ENCODE measurements around the gene SLC9A9. TPM values are rescaled to one million over a fixed set of nuclear protein-coding genes. Genes with fewer than 3 reads are reported as not detected.

SLC9A9 gene
- total RNA-seq, 4 donors from 2014 or later: 1.1 to 15.9 (median 9.7) TPM

DNA sequence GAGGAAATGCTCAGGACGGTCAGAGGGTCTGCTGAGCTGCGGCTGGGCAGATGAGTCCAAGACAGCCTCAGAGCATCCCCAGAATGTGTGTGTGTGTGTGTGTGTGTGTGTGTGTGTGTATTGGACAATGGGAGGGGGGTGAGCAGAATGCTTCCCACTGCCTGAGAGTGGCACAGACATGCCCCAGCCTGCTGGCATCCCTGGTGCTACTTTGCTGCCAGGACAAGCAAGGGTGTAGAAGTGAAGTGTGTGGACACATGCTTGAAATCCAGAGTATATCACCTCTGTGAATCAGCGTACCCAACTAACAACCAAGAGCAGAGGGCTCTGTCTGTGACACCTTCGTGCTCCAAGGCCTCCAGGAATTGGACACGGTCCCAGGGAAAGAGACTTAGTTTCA, 76.3 kb downstream of the SLC9A9 start:
- H3K27me3 ChIP-seq: no peaks in the 10 kb centered on the region
- no peak overlapping the region for H3K27ac ChIP-seq
- no peak for DNase-seq
- no peak overlapping the region for H3K4me3 ChIP-seq
- TF ChIP-seq, protein P1, sequence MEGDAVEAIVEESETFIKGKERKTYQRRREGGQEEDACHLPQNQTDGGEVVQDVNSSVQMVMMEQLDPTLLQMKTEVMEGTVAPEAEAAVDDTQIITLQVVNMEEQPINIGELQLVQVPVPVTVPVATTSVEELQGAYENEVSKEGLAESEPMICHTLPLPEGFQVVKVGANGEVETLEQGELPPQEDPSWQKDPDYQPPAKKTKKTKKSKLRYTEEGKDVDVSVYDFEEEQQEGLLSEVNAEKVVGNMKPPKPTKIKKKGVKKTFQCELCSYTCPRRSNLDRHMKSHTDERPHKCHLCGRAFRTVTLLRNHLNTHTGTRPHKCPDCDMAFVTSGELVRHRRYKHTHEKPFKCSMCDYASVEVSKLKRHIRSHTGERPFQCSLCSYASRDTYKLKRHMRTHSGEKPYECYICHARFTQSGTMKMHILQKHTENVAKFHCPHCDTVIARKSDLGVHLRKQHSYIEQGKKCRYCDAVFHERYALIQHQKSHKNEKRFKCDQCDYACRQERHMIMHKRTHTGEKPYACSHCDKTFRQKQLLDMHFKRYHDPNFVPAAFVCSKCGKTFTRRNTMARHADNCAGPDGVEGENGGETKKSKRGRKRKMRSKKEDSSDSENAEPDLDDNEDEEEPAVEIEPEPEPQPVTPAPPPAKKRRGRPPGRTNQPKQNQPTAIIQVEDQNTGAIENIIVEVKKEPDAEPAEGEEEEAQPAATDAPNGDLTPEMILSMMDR (IDR thresholded peaks at IDR 0.05): no peak
- TF ChIP-seq POLR2AphosphoS5 (IDR thresholded peaks at IDR 0.05): no peak
- TF ChIP-seq EP300 (IDR thresholded peaks at IDR 0.05; ENCODE audit: low read depth): no peak
- no peak for TF ChIP-seq POLR2A (IDR thresholded peaks at IDR 0.05)
- in situ Hi-C loops (cut with MboI; ENCODE audit: low pct_ligation_motif_present in 1 of 4, low pct_unique_long_range_greater_than_20kb in 1 of 4, low sequenced_read_pairs in 3 of 4) (loop anchor here in 2 of 4 donors (10.0 to 25.0 kb wide), 2 partner anchors 183 to 190 kb away; partner anchors contain the start of gene DIPK2A (in 1 of the 2)), intact Hi-C loops (cut with DNase I; ENCODE audit: low total_unique reads) (no loop called here)
- no peaks in the 10 kb centered on the region for H3K36me3 ChIP-seq
- WGBS, 2 donors (ENCODE audit: low coverage in 1 of 2): 81 to 90% methylated on average over 3 to 5 of the region's 5 CpGs
- peaks cover 0 to 19% (median 4%) of the 10 kb centered on the region in 4 donors for H3K4me1 ChIP-seq
- no peaks in the 10 kb centered on the region for H3K9me3 ChIP-seq

DNA sequence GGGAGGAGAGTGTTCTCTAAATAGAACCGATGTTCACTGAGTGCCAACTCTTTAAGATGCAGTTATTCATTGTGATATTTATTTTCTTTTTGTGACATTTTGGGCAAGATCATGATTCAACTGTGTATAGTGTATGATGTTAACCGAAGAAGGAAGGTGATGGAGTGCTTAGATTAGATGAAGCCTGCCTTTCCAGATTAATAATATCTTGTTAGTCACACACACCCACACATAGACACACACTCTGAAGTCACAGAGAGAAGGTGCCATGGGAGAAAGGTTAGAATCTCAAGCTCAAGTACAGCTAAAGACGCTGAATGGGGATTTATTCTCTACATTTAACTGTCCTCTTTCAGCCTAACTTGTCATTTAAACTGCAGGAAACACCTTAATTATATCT, 77.0 kb downstream of the SLC9A9 start:
- H3K27me3 ChIP-seq: no peaks in the 10 kb centered on the region
- no peaks in the 10 kb centered on the region for H3K36me3 ChIP-seq
- H3K27ac ChIP-seq: no peak overlapping the region
- H3K4me1 ChIP-seq: peaks cover 0 to 19% (median 4%) of the 10 kb centered on the region in 4 donors
- no peak overlapping the region for H3K4me3 ChIP-seq
- intact Hi-C loops (cut with DNase I; ENCODE audit: low total_unique reads): no loop called here
- DNase-seq: no peak
- 29 to 81% methylated on average over 3 of the region's 3 CpGs for WGBS, 2 donors (ENCODE audit: low coverage in 1 of 2)
- no peak for TF ChIP-seq EP300 (IDR thresholded peaks at IDR 0.05; ENCODE audit: low read depth)
- no peak for TF ChIP-seq POLR2A (IDR thresholded peaks at IDR 0.05)
- TF ChIP-seq, protein P1 (IDR thresholded peaks at IDR 0.05): no peak
- no peak for TF ChIP-seq POLR2AphosphoS5 (IDR thresholded peaks at IDR 0.05)
- in situ Hi-C loops (cut with MboI; ENCODE audit: low pct_ligation_motif_present in 1 of 4, low pct_unique_long_range_greater_than_20kb in 1 of 4, low sequenced_read_pairs in 3 of 4): loop anchor here in 2 of 4 donors (10.0 to 25.0 kb wide), 2 partner anchors 184 to 191 kb away; partner anchors contain the start of gene DIPK2A (in 1 of the 2)
- H3K9me3 ChIP-seq: no peaks in the 10 kb centered on the region

DNA sequence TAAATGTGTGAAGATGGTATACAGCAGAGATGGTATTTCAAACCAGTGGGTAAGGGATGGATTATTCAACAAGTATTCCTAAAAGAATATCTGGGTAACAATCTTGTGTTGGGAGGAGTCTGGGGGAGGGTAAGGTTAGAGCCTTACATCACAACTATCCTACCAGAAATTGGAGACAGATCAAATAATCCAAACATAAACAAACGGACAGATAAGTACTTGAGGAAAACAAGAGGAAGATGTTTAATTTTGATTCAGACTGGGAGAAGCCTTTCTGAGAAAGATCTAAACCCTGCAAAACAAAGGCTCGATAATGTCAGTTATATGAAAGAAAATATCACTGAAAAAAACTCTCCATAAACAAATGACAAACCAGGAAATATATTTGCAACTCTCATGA, 77.9 kb downstream of the SLC9A9 start:
- no peak for DNase-seq
- H3K4me3 ChIP-seq: no peak overlapping the region
- no peaks in the 10 kb centered on the region for H3K36me3 ChIP-seq
- intact Hi-C loops (cut with DNase I; ENCODE audit: low total_unique reads) (no loop called here), in situ Hi-C loops (cut with MboI; ENCODE audit: low pct_ligation_motif_present in 1 of 4, low pct_unique_long_range_greater_than_20kb in 1 of 4, low sequenced_read_pairs in 3 of 4) (loop anchor here in 2 of 4 donors (10.0 to 25.0 kb wide), 2 partner anchors 184 to 192 kb away; partner anchors contain the start of gene DIPK2A (in 1 of the 2))
- TF ChIP-seq POLR2AphosphoS5 (IDR thresholded peaks at IDR 0.05) (no peak), POLR2A (IDR thresholded peaks at IDR 0.05) (no peak), EP300 (IDR thresholded peaks at IDR 0.05; ENCODE audit: low read depth) (no peak)
- TF ChIP-seq, protein P1 (IDR thresholded peaks at IDR 0.05): no peak
- no peak overlapping the region for H3K27ac ChIP-seq
- H3K27me3 ChIP-seq: no peaks in the 10 kb centered on the region
- 61 to 73% methylated on average over 2 of the region's 2 CpGs for whole genome bisulfite sequencing, 2 donors (ENCODE audit: low coverage in 1 of 2)
- no peaks in the 10 kb centered on the region for H3K9me3 ChIP-seq
- peaks cover 0 to 12% (median 4%) of the 10 kb centered on the region in 4 donors for H3K4me1 ChIP-seq

DNA sequence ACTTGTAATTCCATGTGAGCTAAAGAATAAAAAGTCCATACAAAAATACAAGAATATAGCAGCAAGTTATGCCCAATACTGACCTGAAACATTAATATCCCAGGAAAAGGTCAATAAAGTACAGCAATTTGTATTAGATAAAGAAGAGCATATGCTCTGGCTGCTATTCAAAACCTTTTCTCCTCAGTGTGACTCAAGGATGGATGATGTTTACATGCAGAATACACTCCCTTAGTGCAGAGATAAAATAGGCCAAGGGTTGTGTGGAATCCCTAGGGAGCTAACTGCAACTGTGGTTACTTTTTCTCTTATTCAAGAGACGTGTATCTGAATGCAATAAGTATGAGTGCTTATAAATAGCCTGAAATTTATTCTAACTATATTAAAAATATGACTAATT, 78.7 kb downstream of the SLC9A9 start:
- 47 to 50% methylated on average over 1 of the region's 1 CpG for WGBS, 2 donors (ENCODE audit: low coverage in 1 of 2)
- no peaks in the 10 kb centered on the region for H3K9me3 ChIP-seq
- in situ Hi-C loops (cut with MboI; ENCODE audit: low pct_ligation_motif_present in 1 of 4, low pct_unique_long_range_greater_than_20kb in 1 of 4, low sequenced_read_pairs in 3 of 4): loop anchor here in 2 of 4 donors (10.0 to 25.0 kb wide), 2 partner anchors 185 to 193 kb away; partner anchors contain the start of gene DIPK2A (in 1 of the 2)

More for the DNA sequence above, 78.7 kb downstream of the SLC9A9 start:
- no peak overlapping the region for H3K27ac ChIP-seq
- no peaks in the 10 kb centered on the region for H3K27me3 ChIP-seq
- no peak for TF ChIP-seq POLR2A (IDR thresholded peaks at IDR 0.05)
- no peak for TF ChIP-seq POLR2AphosphoS5 (IDR thresholded peaks at IDR 0.05)
- TF ChIP-seq, protein P1 (IDR thresholded peaks at IDR 0.05): no peak
- H3K4me1 ChIP-seq: peaks cover 0 to 12% (median 4%) of the 10 kb centered on the region in 4 donors
- intact Hi-C loops (cut with DNase I; ENCODE audit: low total_unique reads): no loop called here
- no peaks in the 10 kb centered on the region for H3K36me3 ChIP-seq
- no peak overlapping the region for H3K4me3 ChIP-seq
- DNase-seq: no peak

Data from transverse colon (tissue), 4 donors.